Measurements from ENCODE around the gene CDC26. TPM values are rescaled to one million over a fixed set of nuclear protein-coding genes. Genes with fewer than 3 reads are reported as not detected.

The CDC26 gene
- total and polyA plus RNA-seq, 2 experiments from 2014 or later: 39.8 to 77.2 TPM

DNA sequence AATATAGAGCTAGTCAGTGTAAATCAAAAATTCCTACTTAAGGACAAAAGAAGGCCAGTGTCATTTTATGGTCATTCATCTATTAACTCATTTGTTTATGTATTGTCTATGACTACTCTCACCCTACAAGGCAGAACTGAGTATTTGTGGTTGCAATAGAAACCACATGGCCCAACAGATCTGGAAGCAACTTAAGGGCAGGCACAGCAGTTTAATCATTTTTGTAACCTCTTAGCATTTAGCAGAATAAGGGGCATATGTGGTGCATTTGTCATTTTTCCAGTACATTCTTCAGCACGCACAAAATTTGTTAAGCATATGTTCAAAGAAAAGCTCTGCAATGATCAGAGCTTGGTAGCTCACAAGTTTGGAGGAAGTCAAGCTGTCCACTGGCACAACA is 55.4 kb downstream of the CDC26 start:
- Histone ChIP-seq H3K9me2 (replicated peaks; ENCODE audit: insufficient read depth) (no peaks in the 10 kb centered on the region), H3K9me3 (ENCODE audit: low read depth) (no peaks in the 10 kb centered on the region), H3K4me2 (peak overlapping the region; percentile 91), H2AFZ (no peak overlapping the region), H3K27me3 (no peaks in the 10 kb centered on the region), H3K4me1 (ENCODE audit: insufficient read depth) (peaks cover 19% of the 10 kb centered on the region), H3K4me3 (peak overlapping the region; percentile 56), H3K27ac (peak overlapping the region; percentile 84), H3K36me3 (replicated peaks; ENCODE audit: insufficient read depth, low read depth) (no peaks in the 10 kb centered on the region), H3K79me2 (peaks cover 75% of the 10 kb centered on the region), H4K20me1 (ENCODE audit: insufficient read depth, poor library complexity, severe bottlenecking) (peaks cover 2% of the 10 kb centered on the region)
- TF ChIP-seq EZH2phosphoT487 (IDR thresholded peaks at IDR 0.05; ENCODE audit: low read depth, severe bottlenecking, unreplicated experiment): no peak
- TF ChIP-seq EZH2 (IDR thresholded peaks at IDR 0.05; ENCODE audit: borderline replicate concordance): no peak
- TF ChIP-seq, protein P1, sequence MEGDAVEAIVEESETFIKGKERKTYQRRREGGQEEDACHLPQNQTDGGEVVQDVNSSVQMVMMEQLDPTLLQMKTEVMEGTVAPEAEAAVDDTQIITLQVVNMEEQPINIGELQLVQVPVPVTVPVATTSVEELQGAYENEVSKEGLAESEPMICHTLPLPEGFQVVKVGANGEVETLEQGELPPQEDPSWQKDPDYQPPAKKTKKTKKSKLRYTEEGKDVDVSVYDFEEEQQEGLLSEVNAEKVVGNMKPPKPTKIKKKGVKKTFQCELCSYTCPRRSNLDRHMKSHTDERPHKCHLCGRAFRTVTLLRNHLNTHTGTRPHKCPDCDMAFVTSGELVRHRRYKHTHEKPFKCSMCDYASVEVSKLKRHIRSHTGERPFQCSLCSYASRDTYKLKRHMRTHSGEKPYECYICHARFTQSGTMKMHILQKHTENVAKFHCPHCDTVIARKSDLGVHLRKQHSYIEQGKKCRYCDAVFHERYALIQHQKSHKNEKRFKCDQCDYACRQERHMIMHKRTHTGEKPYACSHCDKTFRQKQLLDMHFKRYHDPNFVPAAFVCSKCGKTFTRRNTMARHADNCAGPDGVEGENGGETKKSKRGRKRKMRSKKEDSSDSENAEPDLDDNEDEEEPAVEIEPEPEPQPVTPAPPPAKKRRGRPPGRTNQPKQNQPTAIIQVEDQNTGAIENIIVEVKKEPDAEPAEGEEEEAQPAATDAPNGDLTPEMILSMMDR (IDR thresholded peaks at IDR 0.05; ENCODE audit: poor library complexity): no peak
- DNase-seq (ENCODE audit: low spot score): no peak
- 84% methylated on average over 1 of the region's 1 CpG for WGBS (ENCODE audit: low lambda C conversion rate, missing lambda C conversion rate)

DNA sequence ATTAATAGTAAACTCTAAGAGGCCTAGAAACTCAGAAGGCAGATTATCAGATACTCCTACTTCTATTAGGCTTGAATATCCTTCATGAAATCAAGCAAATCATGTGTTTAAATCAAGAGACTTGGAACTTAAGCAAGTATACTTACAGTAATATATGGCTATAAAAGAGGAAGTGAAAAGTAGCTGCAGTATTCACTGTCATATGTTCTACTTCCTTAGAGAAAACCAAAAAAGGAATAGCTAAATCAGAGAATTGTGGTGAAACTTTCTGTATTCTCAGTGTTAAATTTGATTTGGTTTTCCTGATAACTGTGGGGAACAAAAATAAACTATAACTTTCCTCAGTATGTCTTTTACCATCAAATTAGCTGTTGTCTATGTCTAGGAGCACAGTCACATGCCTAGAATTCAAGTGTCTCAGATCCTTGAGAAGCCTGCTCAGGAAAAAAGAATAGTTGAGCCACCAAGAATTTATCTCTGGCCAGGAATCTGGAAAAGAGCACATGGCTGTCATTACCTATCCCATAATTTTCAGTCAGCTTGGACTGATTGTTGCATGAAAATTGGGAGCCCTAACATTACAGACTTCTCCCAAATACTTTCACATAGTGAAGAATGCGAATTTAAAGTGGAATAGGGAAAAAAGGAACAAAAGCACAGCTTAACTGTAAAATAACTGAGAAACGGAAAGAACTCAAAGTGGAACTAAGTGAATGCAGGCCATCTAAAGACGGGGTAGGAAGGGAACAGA is 56.0 kb downstream of the CDC26 start:
- peaks cover 74% of the 10 kb centered on the region for H3K79me2 ChIP-seq
- H3K9me3 ChIP-seq (ENCODE audit: low read depth): no peaks in the 10 kb centered on the region
- no peak overlapping the region for H2AFZ ChIP-seq
- no peak for DNase-seq (ENCODE audit: low spot score)
- 87% methylated on average over 3 of the region's 3 CpGs for WGBS (ENCODE audit: low lambda C conversion rate, missing lambda C conversion rate)
- H3K27me3 ChIP-seq: no peaks in the 10 kb centered on the region
- H3K27ac ChIP-seq: no peak overlapping the region
- no peaks in the 10 kb centered on the region for H4K20me1 ChIP-seq (ENCODE audit: insufficient read depth, poor library complexity, severe bottlenecking)
- H3K4me3 ChIP-seq: no peak overlapping the region
- H3K36me3 ChIP-seq (replicated peaks; ENCODE audit: insufficient read depth, low read depth): no peaks in the 10 kb centered on the region
- H3K4me2 ChIP-seq: peak overlapping the region; percentile 91
- no peaks in the 10 kb centered on the region for H3K9me2 ChIP-seq (replicated peaks; ENCODE audit: insufficient read depth)
- TF ChIP-seq EZH2 (IDR thresholded peaks at IDR 0.05; ENCODE audit: borderline replicate concordance) (no peak), EZH2phosphoT487 (IDR thresholded peaks at IDR 0.05; ENCODE audit: low read depth, severe bottlenecking, unreplicated experiment) (no peak)
- TF ChIP-seq, protein P1 (IDR thresholded peaks at IDR 0.05; ENCODE audit: poor library complexity): no peak
- H3K4me1 ChIP-seq (ENCODE audit: insufficient read depth): peaks cover 19% of the 10 kb centered on the region

Other genes with a start within 250 kb of the CDC26 start
- gene ZFP37, start 218.8 kb downstream of the CDC26 start, total RNA-seq: 4.1 and 5.7 TPM in 2 replicates
- gene ZFP37, start 218.8 kb downstream of the CDC26 start, polyA plus RNA-seq: 2.0 and 3.3 TPM in 2 replicates
- gene SLC31A2, start 124.6 kb downstream of the CDC26 start, total RNA-seq: 20.1 and 24.1 TPM in 2 replicates
- gene SLC31A2, start 124.6 kb downstream of the CDC26 start, polyA plus RNA-seq: 18.7 and 26.9 TPM in 2 replicates
- gene FKBP15, start 54.3 kb downstream of the CDC26 start, total RNA-seq: 13.7 and 17.7 TPM in 2 replicates
- gene FKBP15, start 54.3 kb downstream of the CDC26 start, polyA plus RNA-seq: 7.7 and 14.5 TPM in 2 replicates
- 43.3 TPM in 2 replicates for gene SLC31A1, start 54.0 kb downstream of the CDC26 start, total RNA-seq
- gene SLC31A1, start 54.0 kb downstream of the CDC26 start, polyA plus RNA-seq: 24.5 and 29.7 TPM in 2 replicates
- 23.4 and 27.3 TPM in 2 replicates for gene PRPF4, start 86 bp upstream of the CDC26 start, total RNA-seq
- 24.1 and 28.8 TPM in 2 replicates for gene PRPF4, start 86 bp upstream of the CDC26 start, polyA plus RNA-seq
- gene RNF183, start 27.8 kb upstream of the CDC26 start, total RNA-seq: 0.43 and 3.9 TPM in 2 replicates
- gene RNF183, start 27.8 kb upstream of the CDC26 start, polyA plus RNA-seq: 0.21 and 0.85 TPM in 2 replicates
- gene WDR31, start 64.7 kb upstream of the CDC26 start, total RNA-seq: 1.4 and 3.7 TPM in 2 replicates
- gene WDR31, start 64.7 kb upstream of the CDC26 start, polyA plus RNA-seq: 0.86 and 1.3 TPM in 2 replicates
- 4.8 and 6.1 TPM in 2 replicates for gene BSPRY, start 74.0 kb upstream of the CDC26 start, total RNA-seq
- 12.0 TPM in 2 replicates for gene BSPRY, start 74.0 kb upstream of the CDC26 start, polyA plus RNA-seq
- gene HDHD3, start 101.4 kb upstream of the CDC26 start, total RNA-seq: 96.8 and 98.7 TPM in 2 replicates
- gene HDHD3, start 101.4 kb upstream of the CDC26 start, polyA plus RNA-seq: 94.9 and 110 TPM in 2 replicates
- 27.1 and 27.8 TPM in 2 replicates for gene ALAD, start 125.7 kb upstream of the CDC26 start, total RNA-seq
- gene ALAD, start 125.7 kb upstream of the CDC26 start, polyA plus RNA-seq: 31.5 and 43.8 TPM in 2 replicates
- gene POLE3, start 135.1 kb upstream of the CDC26 start, total RNA-seq: 32.5 and 35.3 TPM in 2 replicates
- 35.1 and 36.8 TPM in 2 replicates for gene POLE3, start 135.1 kb upstream of the CDC26 start, polyA plus RNA-seq
- gene C9orf43, start 135.2 kb upstream of the CDC26 start, total RNA-seq: 0.36 and 0.53 TPM in 2 replicates
- gene C9orf43, start 135.2 kb upstream of the CDC26 start, polyA plus RNA-seq: 0.07 and 0.69 TPM in 2 replicates
- gene RGS3, start 188.2 kb upstream of the CDC26 start, total RNA-seq: 47.0 and 48.0 TPM in 2 replicates
- gene RGS3, start 188.2 kb upstream of the CDC26 start, polyA plus RNA-seq: 62.7 and 78.2 TPM in 2 replicates

All from hepatocyte (in vitro differentiated cells).